GM18517 (cell line): ENCODE measurements around the gene FAM53B.

Experiments
- ATAC-seq: cut with Tn5 transposase; IDR thresholded peaks from one replicate; pipeline ENCODE4 v1.9.1; 2021; ENCODE audit warnings: mild to moderate bottlenecking, moderate library complexity; ENCODE audit not compliant: unreplicated experiment

The FAM53B gene

DNA sequence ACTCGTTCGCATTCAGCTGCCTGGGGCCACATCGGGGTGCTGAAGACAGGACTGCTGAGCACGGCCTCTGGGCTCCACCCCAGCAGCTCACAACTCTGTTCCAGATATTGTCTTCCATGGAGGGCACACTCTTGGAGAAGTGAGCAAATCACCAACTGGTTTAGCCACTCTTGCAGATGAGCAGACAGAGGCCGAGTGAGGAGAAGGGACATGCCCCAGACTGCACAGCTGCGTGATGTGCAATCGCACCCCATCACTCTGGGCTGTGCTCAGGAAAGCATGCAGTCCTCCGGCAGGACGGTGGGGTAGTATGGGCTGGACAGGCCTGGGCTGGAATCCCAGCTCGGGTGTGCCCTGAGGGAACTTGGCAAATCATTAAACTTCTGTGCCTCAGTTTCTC, 111.6 kb downstream of the FAM53B start:
- ATAC-seq: no peak

DNA sequence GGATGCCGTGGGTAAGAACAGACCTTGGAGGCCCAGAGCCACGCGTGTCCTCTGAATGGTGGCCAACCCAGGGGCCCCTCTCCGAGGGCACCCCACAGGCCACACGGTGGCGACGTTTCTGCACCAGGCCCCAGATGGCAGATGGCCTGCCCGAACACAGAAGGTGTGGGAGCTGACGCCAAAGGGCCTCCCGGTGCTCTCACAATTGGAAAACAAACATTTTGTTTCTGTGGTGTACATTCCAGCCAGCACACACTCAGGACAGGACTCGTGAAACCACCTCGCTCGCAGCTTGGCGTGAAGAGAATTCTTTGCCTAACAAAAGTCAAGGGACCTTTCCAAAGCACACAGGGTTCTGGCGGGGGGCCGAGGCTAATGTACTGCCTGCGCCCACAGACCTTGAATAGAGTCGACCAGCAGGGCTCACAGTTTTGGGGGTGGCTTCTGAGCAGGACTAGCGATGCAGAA, 112.1 kb downstream of the FAM53B start:
- ATAC-seq: no peak

DNA sequence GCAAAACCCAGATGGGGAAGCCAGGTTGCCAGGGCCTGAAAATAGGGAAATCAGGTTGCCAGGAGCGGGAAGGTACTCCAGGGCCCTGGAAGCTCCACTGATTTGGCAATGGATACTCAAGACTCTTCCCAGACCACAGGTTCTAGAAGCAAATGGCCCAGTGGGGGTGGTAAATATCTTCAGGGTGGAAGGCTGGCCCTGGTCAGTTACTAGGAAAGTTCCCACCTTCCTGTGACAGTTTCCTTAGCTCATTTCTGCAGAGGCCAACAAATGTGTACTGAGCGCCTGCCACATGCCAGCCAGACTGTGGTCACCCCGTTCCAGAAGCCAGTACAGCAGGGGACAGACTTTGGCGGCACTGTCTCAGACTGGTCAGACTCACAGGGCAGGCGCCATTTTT, 113.6 kb downstream of the FAM53B start:
- ATAC-seq: no peak

DNA sequence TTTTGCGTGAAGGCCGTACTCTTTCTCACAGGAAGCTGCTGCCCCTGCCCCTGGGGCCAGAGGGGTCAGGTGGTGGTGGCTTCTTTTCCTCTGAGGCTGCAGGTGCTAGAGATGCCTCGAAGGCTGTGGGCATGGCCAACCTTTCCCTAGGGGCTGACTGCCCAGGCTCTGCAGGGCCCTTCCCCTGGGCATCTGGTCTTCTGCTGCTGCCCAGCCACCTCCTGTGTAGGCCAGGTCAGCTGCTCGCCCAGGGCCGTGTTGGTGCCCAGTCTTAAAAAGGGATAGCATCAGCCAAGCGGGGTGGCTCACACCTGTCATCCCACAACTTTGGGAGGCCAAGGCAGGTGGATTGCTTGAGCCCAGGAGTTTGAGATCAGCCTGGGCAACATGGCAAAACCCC, 114.3 kb downstream of the FAM53B start:
- no peak for ATAC-seq

DNA sequence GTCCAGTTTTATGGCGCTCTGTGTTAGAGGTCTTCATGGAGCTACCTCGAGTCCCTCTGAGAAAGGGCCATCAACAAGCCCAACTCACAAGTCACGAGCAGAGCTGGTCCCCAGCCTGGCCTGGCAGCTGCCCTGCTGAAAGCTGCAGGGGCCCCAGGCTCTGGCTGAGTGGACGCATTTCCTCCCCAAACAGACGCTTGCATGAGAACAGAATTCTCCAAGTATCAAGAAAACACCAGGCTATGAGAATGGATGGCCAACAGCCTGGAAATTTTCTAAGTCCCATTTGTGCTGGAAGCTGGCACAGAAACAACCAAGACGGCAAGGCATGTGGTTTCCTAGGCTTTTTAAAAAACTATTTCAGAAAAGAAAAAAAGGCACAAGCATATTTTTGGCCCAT, 114.8 kb downstream of the FAM53B start:
- ATAC-seq: no peak

DNA sequence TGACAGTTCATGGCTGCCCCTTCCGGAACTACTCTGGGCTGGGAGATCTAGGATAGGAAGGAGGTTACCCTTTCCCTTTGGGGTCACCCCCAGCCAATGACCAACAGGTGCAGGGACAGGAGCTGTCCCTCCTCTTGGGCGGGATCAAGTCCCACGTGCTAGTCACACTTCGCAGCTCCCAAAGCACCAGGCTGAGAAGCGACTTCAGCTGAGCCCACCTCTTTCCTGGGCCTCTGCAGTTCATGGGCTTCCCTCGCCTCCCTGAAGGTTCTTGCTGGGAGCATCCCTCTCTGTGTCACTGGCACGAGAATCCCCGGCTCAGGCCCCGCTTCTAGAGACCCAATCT, 115.5 kb downstream of the FAM53B start:
- no peak for ATAC-seq

DNA sequence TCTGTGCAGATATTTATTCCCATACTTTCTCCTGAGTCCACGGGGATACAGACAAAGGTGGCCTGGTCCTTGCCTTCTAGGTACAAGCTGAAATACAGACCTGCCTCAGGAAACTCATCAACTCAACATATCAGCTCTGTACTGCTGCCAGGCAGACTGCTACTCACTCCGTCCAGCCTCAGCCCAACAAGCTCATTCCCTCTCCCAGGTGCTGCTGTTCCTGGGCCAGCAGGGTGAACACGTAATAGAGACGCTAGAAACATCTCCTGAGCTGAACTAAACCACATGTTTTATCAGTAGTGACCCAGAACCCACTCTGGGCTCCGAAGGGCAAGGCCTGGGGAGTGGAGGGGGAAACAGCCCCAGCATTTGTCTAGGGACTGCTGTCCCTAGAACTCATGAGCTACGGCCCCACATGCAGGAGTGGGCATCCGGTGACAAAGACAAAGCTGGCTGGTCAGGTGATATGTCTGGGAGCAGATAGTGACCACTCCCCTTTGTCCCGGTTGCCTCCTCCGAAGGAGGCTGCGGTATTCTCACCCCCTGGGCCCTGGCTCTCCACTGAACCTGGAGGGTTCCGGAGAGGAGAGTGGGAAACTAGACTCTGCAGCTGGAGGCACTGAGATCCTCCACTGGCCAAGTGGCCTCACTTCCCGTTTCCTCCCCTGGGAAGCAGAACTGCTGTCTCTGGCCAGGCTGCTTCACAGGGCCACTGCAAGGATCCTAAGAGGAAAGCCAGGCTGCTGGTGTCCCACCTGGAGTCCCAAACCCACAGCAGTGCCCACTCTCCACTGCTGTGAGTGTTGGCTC, 116.1 kb downstream of the FAM53B start:
- ATAC-seq: no peak

DNA sequence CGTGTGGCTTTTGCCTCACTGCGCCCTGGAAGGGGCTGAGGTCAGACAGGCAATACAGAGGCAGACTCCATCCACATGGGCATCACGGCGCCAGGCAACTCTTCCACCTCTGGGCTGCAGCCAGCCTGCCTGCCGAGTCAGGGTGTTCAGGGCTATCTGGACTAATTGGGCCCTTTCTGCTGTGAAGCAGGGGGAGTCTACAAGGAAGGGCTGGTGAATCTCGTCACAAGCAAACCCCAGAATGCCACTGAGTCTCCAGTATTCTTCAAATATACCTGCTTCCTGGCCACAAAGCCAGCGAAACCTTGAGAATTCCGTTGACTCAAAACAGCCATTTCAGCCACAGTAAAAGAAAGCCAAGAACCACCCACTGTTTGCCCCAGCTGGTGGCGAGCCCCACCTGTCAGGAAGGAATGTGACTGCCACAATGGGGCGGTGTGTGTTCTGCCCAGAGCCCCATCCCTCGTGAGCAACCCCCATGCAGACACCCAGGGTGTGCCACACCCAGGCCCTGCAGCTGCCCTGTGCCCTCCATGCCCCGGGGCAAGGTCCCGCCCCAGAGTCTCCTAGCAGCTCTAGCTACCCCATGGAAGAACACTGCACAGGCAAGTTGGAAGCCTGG, 117.3 kb downstream of the FAM53B start:
- peak; percentile 83 for ATAC-seq

DNA sequence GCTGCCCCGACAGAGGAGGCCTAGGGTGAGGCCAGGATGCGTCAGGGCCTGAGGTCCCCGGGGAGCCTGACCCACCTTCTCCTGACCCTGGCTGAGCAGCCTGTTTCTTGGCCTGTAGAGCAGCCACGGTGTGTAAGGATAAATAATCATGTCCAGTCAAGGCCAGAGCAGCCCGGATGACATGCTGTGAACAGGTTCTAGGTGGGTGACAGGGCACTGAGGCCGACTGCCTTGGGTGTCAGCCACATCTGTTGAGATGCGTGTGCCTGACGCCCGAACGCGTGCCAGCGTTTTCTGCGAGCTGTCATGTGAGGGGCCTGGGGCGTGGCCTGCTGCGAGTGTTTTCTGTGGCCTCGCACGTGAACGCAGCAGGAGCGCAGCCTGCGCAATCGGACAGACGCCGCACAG, 118.3 kb downstream of the FAM53B start:
- no peak for ATAC-seq

DNA sequence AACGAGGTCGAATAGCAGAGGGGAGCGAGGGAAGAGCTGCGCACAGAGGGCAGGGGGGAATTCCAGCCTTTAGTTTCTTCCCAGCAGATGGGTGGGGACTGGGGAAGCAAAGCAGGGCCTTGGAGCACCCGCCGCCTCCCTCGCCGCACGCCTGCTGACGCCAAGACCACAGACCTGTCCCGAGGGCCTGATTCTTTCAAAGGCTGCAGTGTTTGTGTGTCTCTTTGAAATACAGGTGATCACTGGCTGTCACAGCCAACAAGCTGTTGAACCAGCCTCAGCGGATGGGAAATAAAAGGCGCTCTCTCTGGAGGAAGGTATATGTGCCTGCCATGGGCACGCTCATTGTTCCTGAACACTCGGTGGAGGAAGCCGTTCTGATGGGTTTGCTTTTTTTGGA, 119.3 kb downstream of the FAM53B start:
- no peak for ATAC-seq

DNA sequence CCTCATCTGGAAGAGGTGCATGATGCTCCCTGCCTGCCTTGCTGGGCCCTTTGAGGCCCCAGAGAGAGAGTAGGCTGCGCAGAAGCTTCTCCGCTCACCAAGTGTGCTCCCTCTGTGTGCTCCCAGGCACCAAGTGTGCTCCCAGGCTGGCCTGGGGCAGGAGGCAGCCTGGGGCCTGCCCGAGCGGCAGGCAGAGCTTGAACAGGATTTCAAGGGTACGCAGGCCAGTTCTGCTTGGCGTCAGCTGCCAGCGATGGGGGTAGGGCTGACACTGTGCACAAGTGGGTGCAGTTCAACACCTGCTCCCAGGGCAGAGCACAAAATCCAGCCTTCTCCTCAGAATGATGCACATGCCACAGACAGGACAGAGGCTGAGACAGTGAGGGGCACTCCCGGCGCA, 119.7 kb downstream of the FAM53B start:
- ATAC-seq: no peak

DNA sequence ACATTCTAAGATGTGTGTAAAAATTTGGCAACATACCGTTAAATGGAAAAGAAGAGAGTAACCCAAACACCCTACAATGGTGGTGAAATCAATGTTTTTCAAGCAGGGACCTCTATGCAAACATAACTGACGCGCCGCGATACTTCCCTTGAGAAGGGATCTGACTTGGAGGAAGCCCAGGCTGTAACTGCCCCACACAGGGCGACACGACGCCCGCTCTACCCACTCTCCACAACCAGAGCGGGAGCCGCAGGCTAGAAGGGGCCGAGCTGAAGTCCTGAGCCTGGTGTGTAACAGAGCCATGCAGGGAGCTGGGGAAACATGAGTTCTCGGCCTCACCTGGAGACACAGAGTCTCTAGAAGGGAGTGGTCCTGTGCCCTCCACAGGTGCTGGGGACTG, 120.2 kb downstream of the FAM53B start:
- no peak for ATAC-seq

DNA sequence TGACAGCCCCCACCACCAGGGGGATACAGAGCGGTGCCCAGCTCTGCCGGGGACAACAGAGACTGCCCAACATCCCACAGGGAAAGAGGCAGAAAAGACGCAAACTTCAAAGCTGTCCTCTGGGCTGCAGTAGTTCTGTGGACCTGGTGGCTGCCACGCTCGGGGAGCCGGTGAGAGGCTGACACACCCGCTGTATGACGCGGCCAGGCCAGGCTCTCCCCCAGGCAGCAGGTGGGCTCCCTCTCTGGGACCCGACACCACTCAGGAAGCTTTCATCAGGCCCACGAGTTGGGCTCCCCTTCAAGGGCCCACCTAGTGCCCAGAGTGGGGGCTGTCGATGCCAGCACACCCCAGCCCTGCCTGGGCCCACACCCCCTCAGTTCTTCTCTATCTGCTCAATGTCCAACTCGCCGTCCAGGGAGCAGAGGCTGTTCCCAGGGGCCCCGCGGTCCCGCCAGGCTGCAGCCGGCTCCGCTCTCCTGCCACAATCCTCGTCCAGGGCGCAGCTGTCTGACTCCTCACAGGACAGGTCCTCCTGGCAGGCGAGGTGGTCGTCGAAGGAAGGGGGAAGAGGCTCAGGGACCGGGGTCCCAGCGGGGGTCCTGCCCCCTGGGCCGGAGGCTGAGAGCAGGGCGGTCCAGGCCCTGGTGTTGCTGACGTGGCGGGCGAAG, 121.2 kb downstream of the FAM53B start:
- no peak for ATAC-seq

DNA sequence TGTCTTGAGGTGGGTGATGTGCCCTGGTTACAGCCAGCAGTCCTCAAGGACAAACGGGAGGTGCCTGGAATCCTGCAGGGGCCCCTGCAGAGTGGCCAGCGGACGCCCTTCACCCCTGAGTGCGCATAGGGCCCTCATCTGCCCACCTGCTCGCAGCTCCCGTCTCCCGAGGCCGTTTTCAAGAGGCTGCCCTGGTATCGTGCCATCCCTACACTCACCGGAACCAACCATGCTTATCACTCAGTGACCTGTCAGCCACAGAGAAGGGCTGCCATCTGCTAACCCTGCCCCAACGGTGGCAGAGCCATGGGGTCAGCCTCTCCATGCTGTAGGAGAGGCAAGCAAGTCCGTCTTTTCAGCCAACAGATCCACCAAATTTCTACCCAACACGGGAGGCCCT, 122.0 kb downstream of the FAM53B start:
- ATAC-seq: no peak

DNA sequence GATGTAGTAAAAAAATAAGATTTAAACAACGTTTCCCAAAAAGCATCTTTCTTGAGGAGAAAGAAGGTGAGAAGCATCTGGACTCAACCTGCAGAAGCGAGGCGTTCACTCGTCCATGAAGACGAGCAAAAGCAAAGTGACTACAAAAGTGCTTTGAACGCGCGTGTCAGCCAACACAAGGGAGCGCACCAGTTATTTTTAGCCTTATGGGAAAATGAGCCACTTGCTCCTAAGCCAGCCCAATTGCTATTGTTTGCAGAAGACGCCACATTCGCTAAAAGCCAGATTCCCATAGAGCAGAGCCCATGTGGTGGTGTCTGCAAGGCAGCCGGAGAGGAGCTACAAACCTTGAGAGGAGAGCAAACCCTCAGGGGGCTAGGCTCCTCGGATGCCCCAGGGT, 122.5 kb downstream of the FAM53B start:
- no peak for ATAC-seq

DNA sequence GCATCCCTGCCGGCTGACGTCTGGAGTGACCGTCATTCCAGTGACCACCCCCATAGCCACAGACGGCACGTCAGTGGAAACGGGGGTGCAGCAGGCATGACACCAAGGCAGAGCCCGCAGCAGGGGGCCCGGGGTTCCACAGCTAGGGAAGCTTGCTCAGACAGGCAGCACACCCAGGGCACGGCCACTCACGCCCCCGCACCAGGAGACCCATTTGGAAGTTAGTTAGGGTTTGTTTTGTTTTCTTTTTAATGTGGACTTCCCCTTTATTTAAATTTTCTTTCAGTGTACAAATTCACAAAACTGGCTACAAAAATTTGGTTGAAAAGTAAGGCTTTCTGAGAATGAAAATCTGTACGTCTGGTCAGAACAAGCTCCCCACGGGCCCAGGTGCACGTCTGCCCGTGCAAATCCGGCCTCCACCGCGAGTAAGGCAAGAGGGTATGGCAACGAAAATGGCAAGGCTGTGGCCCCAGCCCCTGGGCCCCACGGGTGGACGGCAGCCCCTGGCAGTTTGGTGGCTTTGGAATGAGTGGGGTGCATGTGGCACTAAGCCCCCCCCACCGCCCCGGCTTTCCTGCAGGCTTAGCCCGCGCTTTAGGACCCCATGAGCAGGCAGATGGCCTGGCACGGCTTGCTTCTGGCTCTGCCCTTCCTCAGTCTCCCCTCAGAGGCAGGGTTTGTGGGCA, 124.2 kb downstream of the FAM53B start:
- ATAC-seq: peak; percentile 73

DNA sequence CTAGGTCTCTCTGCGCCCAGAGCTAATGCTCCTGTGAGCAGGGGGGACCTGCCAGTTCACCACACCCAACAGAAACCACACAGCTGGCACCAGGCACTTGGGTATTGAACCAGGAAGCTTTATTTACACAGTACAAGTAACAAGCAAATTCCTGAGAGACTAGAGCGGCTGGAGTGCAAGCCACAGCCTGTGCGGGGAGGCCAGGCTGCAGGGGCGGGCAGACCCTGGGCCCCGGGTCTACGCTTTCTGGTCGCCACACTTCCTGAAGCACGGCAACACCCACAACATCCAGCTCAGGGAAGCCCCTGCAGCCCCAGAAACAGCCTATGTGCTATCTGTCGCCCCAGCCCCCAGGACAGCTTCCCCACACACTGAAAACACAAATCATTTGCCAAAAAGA, 125.0 kb downstream of the FAM53B start:
- peak; percentile 25 for ATAC-seq

DNA sequence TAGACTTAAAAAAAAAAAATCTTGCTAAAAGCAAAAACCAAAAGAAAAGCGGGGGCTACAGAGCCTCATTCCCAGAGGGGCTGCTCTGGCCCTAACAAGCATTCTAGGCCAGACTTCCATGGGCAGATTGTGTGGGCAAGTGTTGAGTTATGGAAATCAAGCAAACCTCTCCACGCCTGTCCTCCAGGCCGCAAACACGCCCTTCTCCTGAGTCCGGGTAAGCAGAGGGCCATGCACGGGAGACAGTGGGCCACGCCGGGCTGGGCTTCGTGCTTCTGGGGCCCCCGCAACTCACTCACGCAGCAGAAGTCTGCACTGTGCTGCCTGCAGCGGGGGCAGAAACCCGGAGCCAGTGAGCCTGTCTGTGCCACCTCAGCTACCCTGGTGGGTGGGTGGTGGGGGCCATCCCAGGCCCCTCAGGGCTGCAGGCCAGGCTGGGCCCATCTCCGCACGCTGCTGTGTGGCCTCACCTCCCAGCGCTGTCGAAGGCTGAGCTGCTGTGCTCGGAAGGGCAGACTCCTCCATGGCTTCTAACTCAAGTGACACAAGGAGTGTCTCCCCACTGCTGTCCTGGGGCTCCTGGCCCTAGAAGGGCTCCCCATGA, 125.6 kb downstream of the FAM53B start:
- ATAC-seq: no peak

DNA sequence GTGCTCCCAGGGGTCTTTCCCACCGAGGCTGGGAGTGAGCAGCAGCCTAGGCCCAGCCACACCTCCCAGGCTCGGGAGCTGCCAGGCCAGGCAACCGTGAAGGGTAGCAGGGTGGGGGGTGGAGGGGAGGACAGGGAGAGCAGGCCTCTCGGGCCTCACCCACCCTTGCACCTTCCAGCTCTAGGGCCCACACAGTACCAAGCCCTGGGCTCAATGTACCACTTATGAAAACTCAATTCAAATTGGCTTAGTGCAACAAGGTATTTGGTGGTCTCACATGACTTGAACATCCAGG, 127.4 kb downstream of the FAM53B start:
- no peak for ATAC-seq

DNA sequence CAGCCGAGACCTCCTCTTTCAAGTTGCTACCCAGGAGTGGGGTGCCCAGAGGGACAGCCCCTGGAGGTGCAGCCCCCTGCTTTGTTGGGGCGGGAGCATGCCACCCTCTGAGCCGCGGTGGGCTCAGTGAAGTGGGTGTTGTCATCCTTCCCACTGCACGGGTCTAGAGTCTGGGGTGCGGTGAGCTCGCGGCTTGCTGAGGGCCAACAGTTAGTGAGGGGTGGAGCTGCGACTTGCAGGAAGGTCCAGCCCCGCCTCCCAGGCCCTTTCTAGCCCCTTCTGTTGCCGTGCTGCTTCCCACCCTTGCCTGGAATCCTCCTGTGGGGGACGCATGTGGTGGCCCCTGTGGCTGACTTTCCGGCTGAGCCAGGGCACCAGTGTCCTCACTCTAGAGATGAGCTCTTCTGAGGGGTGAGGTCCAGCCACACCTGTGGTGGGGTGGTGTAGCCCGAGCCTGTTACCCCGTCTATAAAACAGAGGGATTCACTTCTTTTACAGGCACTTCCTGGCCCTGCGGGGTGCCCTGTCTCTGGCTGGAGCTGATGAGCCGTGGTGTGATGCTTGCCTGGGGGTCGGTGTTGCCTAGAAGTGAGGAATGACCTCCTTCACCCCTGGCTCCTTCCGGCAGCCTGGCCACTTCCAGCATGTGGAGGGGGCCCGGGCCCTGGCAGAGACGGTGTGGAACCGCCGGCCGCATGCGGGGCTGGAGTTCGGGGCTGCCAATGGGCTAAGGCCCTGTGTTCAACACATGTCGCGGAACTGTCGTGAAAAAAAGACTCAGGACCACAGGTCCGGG, 127.9 kb downstream of the FAM53B start:
- ATAC-seq: no peak

DNA sequence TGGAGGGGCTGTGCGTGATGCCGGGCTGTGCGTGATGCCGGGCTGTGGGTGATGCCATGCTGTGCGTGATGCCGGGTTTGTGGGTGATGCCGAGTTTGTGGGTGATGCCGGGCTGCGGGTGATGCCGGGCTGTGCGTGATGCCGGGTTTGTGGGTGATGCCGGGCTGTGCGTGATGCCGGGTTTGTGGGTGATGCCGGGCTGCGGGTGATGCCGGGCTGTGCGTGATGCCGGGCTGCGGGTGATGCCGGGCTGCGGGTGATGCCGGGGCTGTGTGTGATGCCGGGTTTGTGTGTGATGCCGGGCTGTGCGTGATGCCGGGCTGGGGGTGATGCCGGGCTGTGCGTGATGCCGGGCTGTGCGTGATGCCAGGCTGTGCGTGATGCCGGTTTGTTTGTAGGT, 128.9 kb downstream of the FAM53B start:
- ATAC-seq: no peak
